Urinary bladder (tissue), 4 donors: Measurements from ENCODE around the gene TMCC2. TPM values are rescaled to one million over a fixed set of nuclear protein-coding genes. Genes with fewer than 3 reads are reported as not detected.
"Not testable (repeated sequence)": the region's sequence is repeated elsewhere in the genome, so short reads cannot be mapped to it uniquely, and the experiment has no call there.

Source experiments
- DNase-seq: peaks from one replicate; pipeline ENCODE4 v3.0.0-alpha.2; 2015; ENCODE audit errors: extremely low spot score
- H3K27ac ChIP-seq: one replicate; pipeline ENCODE4 v1.5.1; 2013; ENCODE audit warnings: low read depth, mild to moderate bottlenecking, moderate library complexity
- H3K36me3 ChIP-seq: one replicate; pipeline ENCODE4 v1.6.1; 2013; ENCODE audit warnings: mild to moderate bottlenecking, moderate library complexity; ENCODE audit not compliant: insufficient read depth
- H3K4me1 ChIP-seq: one replicate; pipeline ENCODE4 v1.6.1; 2013; ENCODE audit warnings: mild to moderate bottlenecking, moderate library complexity; ENCODE audit not compliant: insufficient read depth
- H3K4me3 ChIP-seq: one replicate; pipeline ENCODE4 v1.5.1; 2013; ENCODE audit warnings: low read depth, low read length
- WGBS: extraction: QIAGEN DNeasy Blood & Tissue Kit; methylation state at CpG from one replicate; pipeline ENCODE4 v1.1.7; 2013; 5-methylcytosine and 5-hydroxymethylcytosine counted together
- polyA plus RNA-seq: library from polyadenylated mRNA; stranded (reverse); fragments of 200-250 nt; gene quantifications from one replicate; pipeline ENCODE4 v1.2.3, GENCODE V29; 2013
- total RNA-seq: library from RNA; depleted of rRNA; stranded (reverse); fragments of >200 nt; gene quantifications from one replicate; pipeline ENCODE4 v1.2.3, GENCODE V29; 2014
- donor health status: healthy with polysubstance abuse.
- donor health status: healthy.

Gene TMCC2
- total and polyA plus RNA-seq, 2 donors: 2.7 to 4.4 TPM

DNA sequence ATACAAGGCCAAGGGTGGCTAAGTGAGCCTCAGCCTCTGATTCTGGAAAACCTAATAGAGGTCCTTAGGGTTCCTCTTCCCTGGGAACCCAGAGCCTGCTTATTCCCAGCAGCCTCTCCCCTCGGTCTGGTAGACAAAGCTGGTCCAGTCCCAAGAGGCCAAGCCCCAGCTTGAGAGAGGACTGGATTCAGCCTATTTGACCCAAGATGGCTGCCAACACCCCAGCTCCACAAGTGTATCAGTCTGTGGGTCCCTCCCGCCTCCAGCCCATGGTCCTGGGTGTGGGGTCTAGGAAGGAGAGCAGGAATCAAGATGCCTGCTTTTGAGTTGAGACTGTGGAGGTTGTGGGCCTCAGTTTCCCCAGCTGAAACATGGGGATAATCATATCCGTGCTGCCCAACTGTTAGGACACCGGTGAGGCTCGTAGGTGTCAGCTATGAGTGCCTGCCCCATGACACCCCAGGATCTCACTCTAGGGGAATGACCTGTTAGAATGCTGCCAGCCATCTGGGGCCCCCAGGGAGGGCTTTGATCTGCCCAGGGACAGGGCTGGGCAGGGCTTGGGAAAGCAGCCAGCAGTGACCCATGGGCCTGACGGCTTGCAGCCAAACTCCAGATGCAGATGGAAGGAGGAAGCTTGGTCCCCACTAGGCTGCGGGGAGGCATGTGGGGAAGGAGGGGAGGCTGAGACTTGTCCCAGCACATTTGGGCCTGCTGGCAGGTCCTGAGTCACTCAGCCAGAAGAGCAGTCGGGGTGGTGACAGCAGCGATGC is 48.4 kb downstream of the TMCC2 start:
- DNase-seq: no peak
- 85% methylated on average over 9 of the region's 9 CpGs for WGBS
- H3K4me3 ChIP-seq: no peak overlapping the region
- H3K27ac ChIP-seq: no peak overlapping the region
- no peaks in the 10 kb centered on the region for H3K4me1 ChIP-seq
- no peaks in the 10 kb centered on the region for H3K36me3 ChIP-seq

- Histone ChIP-seq H3K4me3 (no peak overlapping the region), H3K36me3 (no peaks in the 10 kb centered on the region), H3K27ac (no peak overlapping the region), H3K4me1 (no peaks in the 10 kb centered on the region)
- 76% methylated on average over 8 of the region's 8 CpGs for WGBS
- DNase-seq: no peak
These were observed 48.9 kb downstream of the TMCC2 start for GRCh38 chr1:205276689-205277065.

- Histone ChIP-seq H3K36me3 (no peaks in the 10 kb centered on the region), H3K4me1 (no peaks in the 10 kb centered on the region), H3K27ac (no peak overlapping the region), H3K4me3 (no peak overlapping the region)
- WGBS: 80% methylated on average over 3 of the region's 3 CpGs
- DNase-seq: no peak
These were observed 52.2 kb downstream of the TMCC2 start for GRCh38 chr1:205279986-205280385.

DNA sequence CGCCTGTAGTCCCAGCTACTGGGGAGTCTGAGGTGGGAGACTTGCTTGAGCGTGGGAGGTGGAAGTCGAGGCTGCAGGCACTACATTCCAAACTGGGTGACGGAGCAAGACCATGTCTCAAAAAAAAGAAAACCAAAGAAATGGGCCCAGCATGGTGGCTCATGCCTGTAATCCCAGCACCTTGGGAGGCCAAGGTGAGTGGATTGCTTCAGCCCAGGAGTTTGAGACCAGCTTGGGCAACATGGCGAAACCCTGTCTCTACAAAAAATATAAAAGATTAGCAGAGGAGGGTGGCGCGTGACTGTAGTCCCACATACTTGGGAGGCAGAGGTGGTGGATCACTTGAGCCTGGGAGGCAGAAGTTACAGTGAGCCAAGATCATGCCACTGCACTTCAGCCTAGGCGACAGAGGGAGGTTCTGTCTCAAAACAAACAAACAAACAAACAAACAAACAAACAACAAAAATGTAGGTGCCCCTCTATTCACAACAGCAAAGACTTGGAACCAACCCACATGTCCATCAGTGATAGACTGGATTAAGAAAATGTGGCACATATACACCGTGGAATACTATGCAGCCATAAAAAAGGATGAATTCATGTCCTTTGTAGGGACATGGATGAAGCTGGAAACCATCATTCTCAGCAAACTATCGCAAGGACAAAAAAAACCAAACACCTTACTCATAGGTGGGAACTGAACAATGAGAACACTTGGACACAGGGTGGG is 53.1 kb downstream of the TMCC2 start:
- H3K4me3 ChIP-seq, H3K27ac ChIP-seq, H3K36me3 ChIP-seq, DNase-seq, H3K4me1 ChIP-seq: not testable (repeated sequence)
- WGBS: 97% methylated on average over 10 of the region's 10 CpGs

GRCh38 chr1:205283270-205284147 is 55.8 kb downstream of the TMCC2 start:
- H3K27ac ChIP-seq: no peak overlapping the region
- WGBS: 82% methylated on average over 15 of the region's 15 CpGs
- H3K36me3 ChIP-seq: no peaks in the 10 kb centered on the region
- DNase-seq: no peak
- H3K4me1 ChIP-seq: no peaks in the 10 kb centered on the region
- H3K4me3 ChIP-seq: no peak overlapping the region

- H3K36me3 ChIP-seq: no peaks in the 10 kb centered on the region
- H3K4me3 ChIP-seq: no peak overlapping the region
- no peaks in the 10 kb centered on the region for H3K4me1 ChIP-seq
- peak overlapping the region; percentile 43 for H3K27ac ChIP-seq
- no peak for DNase-seq
- WGBS: 73% methylated on average over 7 of the region's 7 CpGs
These were observed 56.8 kb downstream of the TMCC2 start for GRCh38 chr1:205284420-205285144.

DNA sequence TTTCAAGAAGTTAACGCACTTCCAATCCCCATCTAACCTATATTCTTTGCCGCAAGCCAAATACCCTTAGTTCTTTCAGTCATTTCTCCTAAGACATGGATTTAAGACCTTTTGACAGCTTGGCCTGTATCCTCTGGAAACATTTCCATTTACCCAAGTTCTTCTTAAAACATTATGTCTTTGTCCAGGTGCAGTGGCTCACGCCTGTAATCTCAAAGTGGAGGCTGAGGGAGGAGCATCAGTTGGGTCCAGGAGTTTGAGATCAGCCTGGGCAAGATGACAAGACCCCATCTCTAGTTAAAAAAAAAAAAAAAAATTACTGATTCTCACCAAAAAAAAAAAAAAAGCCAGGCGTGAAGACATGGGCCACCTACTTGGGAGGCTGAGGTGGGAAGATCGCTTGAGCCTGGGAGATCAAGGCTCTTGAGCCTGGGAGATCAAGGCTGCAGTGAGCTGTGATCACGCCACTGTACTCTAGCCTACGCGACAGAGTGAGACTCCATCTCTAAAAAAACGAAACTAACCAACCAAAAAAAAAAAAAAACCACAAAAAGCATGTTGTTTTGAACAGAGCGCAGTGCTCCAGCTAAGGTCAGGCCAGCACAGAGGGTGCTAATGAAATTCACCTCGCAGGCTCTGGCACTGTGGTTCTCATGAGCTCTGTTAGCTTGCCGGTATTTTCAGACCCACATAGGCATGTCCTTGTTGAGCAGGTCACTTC is 57.8 kb downstream of the TMCC2 start:
- WGBS: 74% methylated on average over 12 of the region's 12 CpGs
- Histone ChIP-seq H3K4me3 (no peak overlapping the region), H3K4me1 (no peaks in the 10 kb centered on the region), H3K36me3 (no peaks in the 10 kb centered on the region), H3K27ac (peak overlapping the region; percentile 58)
- DNase-seq: no peak

DNA sequence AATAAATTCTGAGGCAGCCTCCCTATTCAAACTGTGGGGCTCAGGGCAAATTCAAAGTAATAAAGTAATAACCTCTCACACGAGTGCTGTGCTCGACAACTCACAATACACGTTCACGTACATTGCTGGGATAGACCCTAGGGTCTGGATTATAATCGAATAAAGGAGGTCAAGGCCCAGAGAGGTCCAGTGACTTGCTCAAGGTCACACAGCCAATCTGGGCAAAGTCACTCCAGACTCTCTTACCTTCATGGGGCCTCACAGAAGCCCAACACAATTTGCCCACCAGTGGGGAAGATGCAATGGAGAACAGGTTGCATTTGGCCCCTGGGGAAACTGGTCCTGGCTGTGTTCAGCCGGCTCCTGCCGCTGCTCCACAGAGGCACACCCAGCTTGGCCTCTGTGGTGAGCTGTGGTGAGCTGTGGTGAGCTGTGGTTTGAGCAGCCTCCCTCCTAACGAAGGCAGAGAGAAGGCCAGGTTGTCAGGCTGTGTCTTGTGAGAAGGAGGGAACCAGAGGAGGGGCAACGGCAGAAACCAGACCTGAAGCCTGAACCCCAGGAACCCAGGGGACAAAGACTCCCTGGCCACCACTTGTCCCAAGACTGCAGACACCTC is 58.7 kb downstream of the TMCC2 start:
- 94% methylated on average over 9 of the region's 9 CpGs for WGBS
- Histone ChIP-seq H3K4me3 (no peak overlapping the region), H3K36me3 (no peaks in the 10 kb centered on the region), H3K4me1 (no peaks in the 10 kb centered on the region), H3K27ac (peak overlapping the region; percentile 58)
- DNase-seq: no peak

- no peaks in the 10 kb centered on the region for H3K36me3 ChIP-seq
- DNase-seq: no peak
- no peaks in the 10 kb centered on the region for H3K4me1 ChIP-seq
- H3K4me3 ChIP-seq: no peak overlapping the region
- WGBS: 94% methylated on average over 3 of the region's 3 CpGs
- no peak overlapping the region for H3K27ac ChIP-seq
These were observed 59.3 kb downstream of the TMCC2 start for GRCh38 chr1:205287076-205287475.

DNA sequence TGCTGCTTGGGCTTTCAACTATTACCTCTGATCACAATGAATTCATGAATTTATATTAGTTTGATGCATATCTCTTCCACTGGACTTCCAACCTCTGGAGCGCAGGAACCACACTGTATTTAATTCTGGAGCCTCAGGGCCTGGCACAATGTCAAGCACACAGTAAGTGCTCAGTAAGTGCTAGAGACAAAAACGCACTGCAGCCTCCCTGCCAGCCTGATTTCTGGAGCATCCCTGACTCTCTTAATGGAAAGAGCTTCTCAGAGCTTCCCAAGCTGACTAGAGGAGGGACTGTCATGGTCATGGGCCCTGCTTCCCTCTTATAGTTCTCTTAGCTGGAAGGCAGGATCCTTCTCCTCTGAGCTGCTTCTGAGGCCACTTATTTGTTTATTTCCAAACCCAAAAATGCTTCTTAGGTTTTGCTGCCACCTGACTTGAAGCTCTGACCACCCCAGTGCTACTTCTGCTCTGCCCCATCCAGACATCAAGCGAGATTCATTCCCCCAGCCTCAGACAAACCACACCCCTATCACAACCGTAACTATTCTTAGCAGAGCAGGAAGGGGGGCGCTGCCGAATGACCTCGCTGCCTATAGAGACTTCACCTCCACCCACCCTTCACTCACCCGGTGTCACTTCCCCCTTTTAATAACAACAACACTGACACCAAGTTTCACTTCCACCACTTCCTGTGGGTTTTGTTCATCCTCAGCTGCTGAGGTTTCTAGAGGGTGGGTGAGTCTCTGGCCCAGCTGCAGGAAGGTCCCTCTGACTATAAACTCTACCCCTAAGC is 60.2 kb downstream of the TMCC2 start:
- H3K4me1 ChIP-seq: no peaks in the 10 kb centered on the region
- H3K4me3 ChIP-seq: no peak overlapping the region
- 63% methylated on average over 8 of the region's 8 CpGs for WGBS
- H3K27ac ChIP-seq: no peak overlapping the region
- DNase-seq: no peak
- no peaks in the 10 kb centered on the region for H3K36me3 ChIP-seq

DNA sequence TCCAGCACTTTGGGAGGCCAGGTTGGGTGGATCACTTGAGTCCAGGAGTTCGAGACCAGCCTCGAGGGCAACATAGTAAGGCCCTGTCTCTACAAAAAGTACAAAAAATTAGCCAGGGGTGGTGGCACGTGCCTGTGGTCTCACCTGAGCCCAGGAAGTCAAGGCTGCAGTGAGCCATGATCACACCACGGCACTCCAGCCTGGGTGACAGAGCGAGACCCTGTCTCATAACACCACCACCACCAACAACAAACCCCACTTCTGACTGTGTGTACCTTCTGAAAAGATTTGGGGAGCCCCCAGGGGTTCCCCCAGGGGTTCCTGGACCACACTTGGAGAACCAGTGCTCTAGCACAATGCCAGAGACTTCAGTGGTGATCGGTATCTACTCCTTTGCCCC is 63.9 kb downstream of the TMCC2 start:
- Histone ChIP-seq H3K4me1 (no peaks in the 10 kb centered on the region), H3K4me3 (no peak overlapping the region), H3K27ac (no peak overlapping the region), H3K36me3 (no peaks in the 10 kb centered on the region)
- no peak for DNase-seq
- 96% methylated on average over 6 of the region's 6 CpGs for WGBS
